ENCODE data around the gene ZNF3.

DNA sequence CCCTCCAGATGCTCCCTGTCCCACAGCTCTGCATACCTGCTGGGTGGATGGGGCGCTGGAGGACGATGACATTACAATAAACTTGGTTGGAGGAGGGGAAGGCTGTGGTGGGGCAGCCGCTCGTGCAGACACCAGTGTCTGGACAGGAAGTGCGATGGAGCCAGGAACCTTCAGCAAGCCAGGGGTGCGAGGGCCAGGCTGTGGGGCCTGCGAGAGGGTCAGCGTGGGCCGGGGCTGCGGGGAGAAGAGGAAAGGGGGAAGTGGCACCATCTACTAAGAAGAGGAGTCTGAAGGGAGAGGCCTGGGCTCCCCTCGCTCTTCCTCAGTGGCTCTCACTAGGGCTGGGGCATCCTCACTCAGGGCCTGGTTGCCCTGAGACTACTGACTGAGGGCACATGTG is 26.4 kb upstream of the ZNF3 start:
- TF ChIP-seq, protein P1, sequence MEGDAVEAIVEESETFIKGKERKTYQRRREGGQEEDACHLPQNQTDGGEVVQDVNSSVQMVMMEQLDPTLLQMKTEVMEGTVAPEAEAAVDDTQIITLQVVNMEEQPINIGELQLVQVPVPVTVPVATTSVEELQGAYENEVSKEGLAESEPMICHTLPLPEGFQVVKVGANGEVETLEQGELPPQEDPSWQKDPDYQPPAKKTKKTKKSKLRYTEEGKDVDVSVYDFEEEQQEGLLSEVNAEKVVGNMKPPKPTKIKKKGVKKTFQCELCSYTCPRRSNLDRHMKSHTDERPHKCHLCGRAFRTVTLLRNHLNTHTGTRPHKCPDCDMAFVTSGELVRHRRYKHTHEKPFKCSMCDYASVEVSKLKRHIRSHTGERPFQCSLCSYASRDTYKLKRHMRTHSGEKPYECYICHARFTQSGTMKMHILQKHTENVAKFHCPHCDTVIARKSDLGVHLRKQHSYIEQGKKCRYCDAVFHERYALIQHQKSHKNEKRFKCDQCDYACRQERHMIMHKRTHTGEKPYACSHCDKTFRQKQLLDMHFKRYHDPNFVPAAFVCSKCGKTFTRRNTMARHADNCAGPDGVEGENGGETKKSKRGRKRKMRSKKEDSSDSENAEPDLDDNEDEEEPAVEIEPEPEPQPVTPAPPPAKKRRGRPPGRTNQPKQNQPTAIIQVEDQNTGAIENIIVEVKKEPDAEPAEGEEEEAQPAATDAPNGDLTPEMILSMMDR (IDR thresholded peaks at IDR 0.05): no peak
- no peak for TF ChIP-seq EZH2 (IDR thresholded peaks at IDR 0.05)
